AG10803 (cell line): ENCODE results near the gene PSMA5.
"Not testable (repeated sequence)": the region's sequence is repeated elsewhere in the genome, so short reads cannot be mapped to it uniquely, and the experiment has no call there.

Source experiments
- DNase-seq: peaks from one replicate; pipeline ENCODE4 v3.0.0; 2010; ENCODE audit warnings: low read depth
- H3K4me3 ChIP-seq: 2 replicates; pipeline ENCODE4 v1.5.1; 2011; ENCODE audit warnings: mild to moderate bottlenecking, low read length, control low read depth
- CTCF ChIP-seq: conservative IDR thresholded peaks from 2 replicates; pipeline ENCODE4 v1.5.1; 2011; ENCODE audit warnings: mild to moderate bottlenecking, low read length, control low read depth, inconsistent platforms

PSMA5 gene

DNA sequence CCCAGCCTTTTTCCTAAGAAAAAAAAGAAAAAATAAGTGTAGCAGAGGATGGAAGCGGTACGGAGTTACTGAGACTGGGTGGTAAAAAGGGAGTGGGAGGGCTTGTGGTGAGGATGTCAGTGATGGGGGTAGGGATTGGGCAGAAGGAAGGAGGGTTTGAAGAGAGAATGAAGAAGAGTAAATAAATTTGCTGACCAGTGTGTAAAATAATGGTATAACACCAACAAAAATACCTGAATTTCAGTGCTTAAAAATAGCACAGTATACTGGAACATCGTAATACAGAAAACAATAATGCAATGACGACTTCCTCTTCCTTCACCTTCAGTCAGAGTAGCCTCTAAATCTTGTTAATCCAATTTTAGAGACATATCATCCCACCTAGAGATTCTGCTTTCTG lies 21.3 kb upstream of the PSMA5 start:
- TF ChIP-seq CTCF = no peak
- no peak overlapping the region for H3K4me3 ChIP-seq
- DNase-seq = no peak

GRCh38 chr1:109445949-109446695 lies 19.9 kb upstream of the PSMA5 start:
- DNase-seq = peak; percentile 93
- not testable (repeated sequence) for H3K4me3 ChIP-seq

GRCh38 chr1:109444346-109444745 lies 18.1 kb upstream of the PSMA5 start:
- DNase-seq = peak; percentile 31
- TF ChIP-seq CTCF = no peak

GRCh38 chr1:109443476-109443875 lies 17.2 kb upstream of the PSMA5 start:
- no peak overlapping the region for H3K4me3 ChIP-seq
- DNase-seq = no peak
- TF ChIP-seq CTCF = no peak

More at GRCh38 chr1:109444346-109444745, 18.1 kb upstream of the PSMA5 start:
- no peak overlapping the region for H3K4me3 ChIP-seq

DNA sequence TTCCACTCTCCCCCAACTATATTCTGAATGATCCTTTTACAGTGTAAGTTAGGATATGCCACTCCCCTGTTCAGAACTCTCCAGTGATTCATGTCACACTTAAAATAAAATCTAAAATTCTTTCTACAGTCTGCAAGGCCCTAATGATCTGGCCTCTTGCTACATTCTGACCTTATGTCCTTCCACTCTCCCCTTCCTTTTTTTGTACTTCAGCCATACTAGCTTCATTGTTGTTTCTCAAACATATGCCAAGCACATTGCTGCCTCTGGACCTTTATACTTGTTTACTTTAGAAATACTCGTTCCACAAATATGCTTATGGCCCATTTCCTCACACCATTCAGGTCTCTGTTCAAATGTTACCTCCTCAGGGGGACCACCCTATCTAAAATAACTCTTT lies 14.8 kb upstream of the PSMA5 start:
- no peak for TF ChIP-seq CTCF
- H3K4me3 ChIP-seq = no peak overlapping the region
- peak; percentile 86 for DNase-seq

DNA sequence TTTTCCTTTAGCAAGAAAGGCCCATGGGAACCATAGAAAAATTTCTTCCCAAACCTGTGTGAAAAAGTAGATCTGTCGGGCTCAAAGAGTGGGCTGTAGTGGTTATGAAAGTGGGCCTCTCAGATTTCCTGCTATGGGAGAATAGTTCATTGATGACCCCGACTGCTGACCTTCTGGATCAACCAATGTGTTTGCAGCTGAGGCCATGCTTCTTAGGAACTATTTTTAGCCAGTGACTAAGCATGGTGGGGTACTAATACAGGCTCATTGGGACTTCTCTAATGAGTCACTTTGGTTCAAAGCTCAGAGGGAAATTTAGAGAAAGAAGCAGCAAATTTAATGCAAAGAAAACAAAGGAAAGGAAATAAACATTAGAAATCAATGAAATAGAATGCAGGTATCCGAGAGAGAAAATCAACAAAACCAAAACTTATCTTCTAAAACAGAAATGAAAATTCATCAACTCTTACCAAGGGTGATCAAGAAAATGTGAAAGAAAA lies 12.6 kb upstream of the PSMA5 start:
- TF ChIP-seq CTCF = no peak
- peak; percentile 83 for DNase-seq
- no peak overlapping the region for H3K4me3 ChIP-seq

- no peak for DNase-seq
- no peak overlapping the region for H3K4me3 ChIP-seq
- no peak for TF ChIP-seq CTCF
Observed at GRCh38 chr1:109434484-109434883, 8.2 kb upstream of the PSMA5 start.
